HepG2 (cell line): Measurements from ENCODE around the gene ATP5MC2. TPM values are rescaled to one million over a fixed set of nuclear protein-coding genes. Genes with fewer than 3 reads are reported as not detected.

Experiments
- ATAC-seq: fragments of 200-7000 bp; cut with Tn5 transposase; 3 replicates; pipeline ENCODE4 v1.9.1; 2020; ENCODE audit warnings: mild to moderate bottlenecking, moderate library complexity
- BruUV-seq: library from RNA; stranded (reverse); fragments of 400-500 nt; replicated peaks from 2 replicates; lab custom pipeline; 2021; lab: Mats Ljungman, UMichigan
- CTCF ChIA-PET: fragments of 300-600 bp; formaldehyde crosslinking; extraction: SDS; loops from one replicate; lab custom pipeline; 2021; ENCODE audit warnings: low total read pairs, inconsistent platforms, low intra/inter-chr PET ratio; lab: Yijun Ruan, JAX
- POLR2A ChIA-PET: fragments of 350-600 bp; sonication (Branson Sonifier 250); formaldehyde crosslinking; loops from one replicate; lab custom pipeline; 2020; ENCODE audit warnings: antibody characterized with exemption, inconsistent platforms; lab: Yijun Ruan, JAX
- DNase-seq: peaks from one replicate; pipeline ENCODE4 v3.0.0-alpha.2; 2015; ENCODE audit warnings: low spot score
- FAIRE-seq: peaks from 3 replicates; lab custom pipeline; 2011; peaks lifted over from hg19 to GRCh38; lab: Jason Lieb, UNC
- H2AFZ ChIP-seq: one replicate; pipeline ENCODE4 v1.6.1; 2011; ENCODE audit warnings: low read length, inconsistent platforms
- H3K27ac ChIP-seq: fragments of 300-600 bp; 3 replicates; pipeline ENCODE4 v1.8.0; 2011; ENCODE audit warnings: mixed run types, mild to moderate bottlenecking, mixed read lengths, low read length, inconsistent platforms; ENCODE audit not compliant: insufficient read depth; ENCODE audit errors: extremely low read length
- H3K27me3 ChIP-seq, 2 experiments: fragments of 200-600 bp in 1 of 2; 2 replicates in 1 of 2; 3 replicates in 1 of 2; pipeline versions ENCODE4 v1.6.0 to v1.8.0; 2011; ENCODE audit warnings: low read length in 2 of 2, mild to moderate bottlenecking in 2 of 2, moderate library complexity in 2 of 2, inconsistent platforms in 1 of 2; ENCODE audit not compliant: insufficient read depth in 2 of 2, control insufficient read depth in 1 of 2
- H3K36me3 ChIP-seq, 2 experiments: fragments of 200-600 bp in 1 of 2; replicated peaks in 1 of 2; 2 replicates in 1 of 2; 3 replicates in 1 of 2; pipeline versions ENCODE4 v1.5.1 to v1.8.0; 2011; ENCODE audit warnings: low read length in 2 of 2, inconsistent platforms in 1 of 2; ENCODE audit not compliant: insufficient read depth in 2 of 2, control insufficient read depth in 1 of 2
- H3K4me1 ChIP-seq: 2 replicates; pipeline ENCODE4 v1.5.1; 2012; ENCODE audit warnings: low read length, inconsistent platforms; ENCODE audit not compliant: insufficient read depth
- H3K4me2 ChIP-seq: 2 replicates; pipeline ENCODE4 v1.6.0; 2011; ENCODE audit warnings: low read depth, low read length, inconsistent platforms
- H3K4me3 ChIP-seq, 3 experiments: fragments of 200-600 bp in 1 of 3; sonication (generic), shearing (Covaris generic) in 1 of 3; replicated peaks in 1 of 3; 2 replicates each; pipeline ENCODE4 v1.5.1; 2011 to 2016; ENCODE audit warnings: low read length in 3 of 3, inconsistent platforms in 2 of 3, low read depth in 2 of 3, mild to moderate bottlenecking in 2 of 3, control low read depth in 1 of 3, mixed read lengths in 1 of 3; ENCODE audit not compliant: insufficient read depth in 1 of 3
- H3K79me2 ChIP-seq: one replicate; pipeline ENCODE4 v1.6.1; 2011; ENCODE audit warnings: low read length, inconsistent platforms; ENCODE audit not compliant: insufficient read depth
- H3K9ac ChIP-seq: 2 replicates; pipeline ENCODE4 v1.6.0; 2011; ENCODE audit warnings: mild to moderate bottlenecking, low read depth, low read length, inconsistent platforms; ENCODE audit not compliant: insufficient read depth
- H3K9me3 ChIP-seq: 2 replicates; pipeline ENCODE4 v1.5.1; 2012; ENCODE audit warnings: mild to moderate bottlenecking, low read length
- H4K20me1 ChIP-seq: 2 replicates; pipeline ENCODE4 v1.6.0; 2011; ENCODE audit warnings: inconsistent platforms, mild to moderate bottlenecking, low read length, moderate library complexity; ENCODE audit not compliant: insufficient read depth
- HHEX ChIP-seq: IDR thresholded peaks from 2 replicates; pipeline ENCODE4 v1.6.1; 2016; ENCODE audit warnings: control low read depth
- PHF8 ChIP-seq: sonication (generic); formaldehyde crosslinking; IDR thresholded peaks from 2 replicates; pipeline ENCODE4 v1.5.0; 2020; ENCODE audit warnings: missing genetic modification reagents
- SIN3A ChIP-seq: IDR thresholded peaks from 2 replicates; pipeline ENCODE4 v1.6.1; 2011; ENCODE audit warnings: low read depth, mild to moderate bottlenecking, control low read depth, low read length, borderline replicate concordance
- ZNF496 ChIP-seq: sonication (generic); formaldehyde crosslinking; IDR thresholded peaks from 2 replicates; pipeline ENCODE4 v1.8.1; 2023; ENCODE audit warnings: mild to moderate bottlenecking, moderate library complexity, missing genetic modification reagents; ENCODE audit not compliant: insufficient replicate concordance
- ZNF768 ChIP-seq: sonication (generic); formaldehyde crosslinking; IDR thresholded peaks from 2 replicates; pipeline ENCODE4 v1.4.0; 2020; ENCODE audit warnings: missing genetic modification reagents
- ZNF776 ChIP-seq: sonication (generic); formaldehyde crosslinking; IDR thresholded peaks from 2 replicates; pipeline ENCODE4 v1.4.0; 2020; ENCODE audit warnings: mild to moderate bottlenecking, missing genetic modification reagents
- ZNF839 ChIP-seq: sonication (generic); formaldehyde crosslinking; IDR thresholded peaks from 2 replicates; pipeline ENCODE4 v1.4.0; 2020; ENCODE audit warnings: missing genetic modification reagents, mild to moderate bottlenecking, borderline replicate concordance
- in situ Hi-C: cut with HindIII; loops from 2 replicates; pipeline ENCODE4 v1.10.0; 2017; ENCODE audit warnings: low pct_unique_long_range_greater_than_20kb; ENCODE audit not compliant: extremely low pct_ligation_motif_present
- intact Hi-C: fragments of 100-400 bp; cut with micrococcal nuclease; formaldehyde crosslinking; loops from one replicate; pipeline ENCODE4 v1.10.0; 2022; ENCODE audit not compliant: unreplicated experiment
- polyA plus RNA-seq, 8 experiments: library from polyadenylated mRNA; depleted of rRNA in 3 of 8; stranded (reverse) in 7 of 8; unstranded in 1 of 8; fragments of >200 nt; fragmentation: Illumina TruSeq in 4 of 8; extraction: Trizol in 4 of 8; gene quantifications; 2 replicates each; pipeline versions ENCODE4 v1.2.1 to v1.2.3, GENCODE V29; 2011 to 2016; ENCODE audit warnings: low read depth in 4 of 8, missing spikeins in 1 of 8, mixed read lengths in 1 of 8; ENCODE audit not compliant: insufficient read depth in 1 of 8
- total RNA-seq, 5 experiments: library from RNA; depleted of rRNA; stranded (reverse); fragments of >200 nt; fragmentation: Illumina TruSeq; extraction: Trizol; gene quantifications; 2 replicates each; pipeline ENCODE4 v1.2.3, GENCODE V29; 2016; ENCODE audit warnings: low read depth in 1 of 5
- TF ChIP-seq, protein P1 (sequence below): sonication (generic); formaldehyde crosslinking; IDR thresholded peaks from 2 replicates; pipeline ENCODE4 v1.8.0; 2022; ENCODE audit warnings: missing genetic modification reagents, low read depth, mild to moderate bottlenecking, borderline replicate concordance
- TF ChIP-seq, protein P2 (sequence below): sonication (generic); formaldehyde crosslinking; conservative IDR thresholded peaks from 2 replicates; pipeline ENCODE4 v1.8.0; 2022; ENCODE audit warnings: missing genetic modification reagents

The ATP5MC2 gene
- total and polyA plus RNA-seq, 2 of the 13 experiments (the other 11 are each of a cell fraction or from before 2014, with no cell fraction given), result 230 to 257 TPM

DNA sequence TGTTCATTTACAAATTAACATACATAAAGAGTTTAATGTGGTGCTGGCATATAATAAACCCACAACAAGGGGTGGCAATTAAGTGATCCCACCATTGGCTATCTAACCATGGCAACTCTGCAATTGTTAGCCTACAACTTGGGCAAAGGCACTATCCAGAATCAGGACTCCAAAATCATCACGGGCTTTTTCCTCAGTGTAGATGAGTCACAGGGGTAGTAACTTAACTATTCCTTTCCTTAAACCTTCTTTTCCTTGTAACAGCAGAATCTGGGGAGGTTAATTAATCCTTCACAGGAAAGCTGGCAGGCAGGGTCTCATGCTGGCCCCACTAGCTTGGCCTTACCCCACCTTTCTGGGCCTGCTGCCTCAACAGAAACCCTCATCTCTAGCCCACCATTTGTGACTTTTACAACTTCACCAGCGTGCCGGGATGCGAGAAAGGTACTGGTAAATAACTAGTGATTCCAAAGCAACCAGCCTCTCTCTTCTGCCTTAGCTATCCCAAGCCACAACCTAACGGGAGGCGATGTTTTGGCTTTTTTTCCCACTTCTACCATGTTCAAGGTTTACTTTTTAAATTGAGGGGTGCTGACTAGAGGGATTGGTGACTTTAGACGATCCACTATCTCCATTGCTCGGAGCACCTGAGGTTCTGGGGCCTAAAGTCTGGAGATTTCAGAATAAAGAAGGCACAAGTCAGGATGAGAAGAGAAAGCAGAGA lies 744 bp downstream of the ATP5MC2 start (continued):
- TF ChIP-seq ZNF776 (CRISPR knock-in tag), result peak; percentile 31; the same call in 1 of the 2 replicates
- TF ChIP-seq, protein P1, sequence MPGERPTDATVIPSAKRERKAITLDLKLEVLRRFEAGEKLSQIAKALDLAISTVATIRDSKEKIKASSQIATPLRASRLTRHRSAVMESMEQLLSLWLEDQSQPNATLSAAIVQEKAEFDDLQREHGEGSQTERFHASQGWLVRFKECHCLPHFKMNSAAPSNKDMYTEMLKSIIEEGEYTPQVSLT, result 0 out of 2 replicates have a peak, but pooled peaks have one; percentile 8
- TF ChIP-seq HHEX (CRISPR knock-in tag), result no peak
- peak; percentile 41; the same call in 1 of the 2 replicates for TF ChIP-seq SIN3A
- no peak for TF ChIP-seq ZNF839 (CRISPR knock-in tag)

DNA sequence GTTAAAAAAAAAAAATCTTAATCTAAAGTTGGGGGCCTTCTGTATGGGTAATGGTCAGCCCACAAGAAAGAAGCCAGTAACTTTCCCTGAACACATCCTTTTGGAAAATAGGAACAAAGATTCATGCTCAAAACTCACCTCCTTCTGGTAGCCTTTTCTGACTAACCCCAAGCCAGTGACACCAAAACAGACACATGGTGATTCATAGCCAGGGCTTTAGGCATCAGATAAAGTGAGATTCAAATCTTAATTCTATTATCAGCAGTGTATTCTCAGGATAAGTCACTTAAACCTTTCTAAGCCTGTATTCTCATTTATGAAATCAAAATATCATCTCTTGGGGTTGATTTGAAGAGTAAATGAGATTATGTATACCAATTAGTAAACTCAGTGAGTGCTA lies 4.9 kb downstream of the ATP5MC2 start:
- in situ Hi-C loops (no loop called here), intact Hi-C loops (no loop called here)
- Histone ChIP-seq H3K9me3 (no peaks in the 10 kb centered on the region), H3K27ac (no peak overlapping the region), H2AFZ (no peak overlapping the region), H3K4me2 (no peak overlapping the region), H4K20me1 (no peaks in the 10 kb centered on the region), H3K36me3 (peaks cover 6 to 54% of the 10 kb centered on the region in 2 experiments; a peak in 4 of 5 replicates), H3K4me3 (no peak overlapping the region), H3K4me1 (peaks cover 20% of the 10 kb centered on the region), H3K79me2 (peaks cover 21% of the 10 kb centered on the region), H3K27me3 (no peaks in the 10 kb centered on the region; a peak in 1 of 5 replicates), H3K9ac (no peak overlapping the region)
- FAIRE-seq, result no peak
- ChIA-PET CTCF (no interaction called here), POLR2A (interaction anchor here (2.9 kb wide), 1 partner anchor 12 kb away, joined by 13 read pairs; no protein-coding TSS in a partner anchor)
- ATAC-seq, result no peak
- TF ChIP-seq, protein P2, sequence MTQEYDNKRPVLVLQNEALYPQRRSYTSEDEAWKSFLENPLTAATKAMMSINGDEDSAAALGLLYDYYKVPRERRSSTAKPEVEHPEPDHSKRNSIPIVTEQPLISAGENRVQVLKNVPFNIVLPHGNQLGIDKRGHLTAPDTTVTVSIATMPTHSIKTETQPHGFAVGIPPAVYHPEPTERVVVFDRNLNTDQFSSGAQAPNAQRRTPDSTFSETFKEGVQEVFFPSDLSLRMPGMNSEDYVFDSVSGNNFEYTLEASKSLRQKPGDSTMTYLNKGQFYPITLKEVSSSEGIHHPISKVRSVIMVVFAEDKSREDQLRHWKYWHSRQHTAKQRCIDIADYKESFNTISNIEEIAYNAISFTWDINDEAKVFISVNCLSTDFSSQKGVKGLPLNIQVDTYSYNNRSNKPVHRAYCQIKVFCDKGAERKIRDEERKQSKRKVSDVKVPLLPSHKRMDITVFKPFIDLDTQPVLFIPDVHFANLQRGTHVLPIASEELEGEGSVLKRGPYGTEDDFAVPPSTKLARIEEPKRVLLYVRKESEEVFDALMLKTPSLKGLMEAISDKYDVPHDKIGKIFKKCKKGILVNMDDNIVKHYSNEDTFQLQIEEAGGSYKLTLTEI, result no peak
- TF ChIP-seq ZNF768 (no peak), PHF8 (CRISPR knock-in tag) (no peak), ZNF496 (CRISPR knock-in tag) (no peak)
- no TSS peak for BruUV-seq
- DNase-seq, result no peak
